Uterus (tissue), 4 donors: Measurements from ENCODE around the gene NRXN3. TPM values are rescaled to one million over a fixed set of nuclear protein-coding genes. Genes with fewer than 3 reads are reported as not detected.

Experiments
- DNase-seq, 2 donors: peaks; one replicate each; pipeline ENCODE4 v3.0.0-alpha.2; 2019 to 2020
- H3K27ac ChIP-seq, 2 donors: fragments of 200-600 bp; sonication (generic); 1 replicate in 1 of 2; 2 replicates in 1 of 2; pipeline ENCODE4 v1.5.1; 2016 to 2018
- H3K27me3 ChIP-seq, 2 donors: fragments of 200-600 bp; sonication (generic); one replicate each; pipeline ENCODE4 v1.5.1; 2018 to 2019; ENCODE audit warnings: control low read depth in 1 of 2
- H3K36me3 ChIP-seq, 2 donors: fragments of 200-600 bp; sonication (generic); one replicate each; pipeline ENCODE4 v1.5.1; 2019; ENCODE audit warnings: control low read depth in 1 of 2
- H3K4me1 ChIP-seq, 2 donors: fragments of 200-600 bp; sonication (generic); one replicate each; pipeline ENCODE4 v1.5.1; 2018 to 2019; ENCODE audit warnings: control low read depth in 1 of 2
- H3K4me3 ChIP-seq, 2 donors: fragments of 200-600 bp; sonication (generic); 1 replicate in 1 of 2; 2 replicates in 1 of 2; pipeline ENCODE4 v1.5.1; 2018 to 2019; ENCODE audit warnings: mild to moderate bottlenecking in 1 of 2
- H3K9me3 ChIP-seq, 2 donors: fragments of 200-600 bp; sonication (generic); one replicate each; pipeline ENCODE4 v1.5.1; 2019; ENCODE audit warnings: control low read depth in 1 of 2
- POLR2A ChIP-seq, 2 donors: fragments of 450-650 bp; IDR thresholded peaks; one replicate each; pipeline ENCODE4 v1.6.1; 2016; ENCODE audit warnings: antibody characterized with exemption in 2 of 2, mild to moderate bottlenecking in 1 of 2, moderate library complexity in 1 of 2
- intact Hi-C: fragments of 100-400 bp; cut with DNase I; formaldehyde crosslinking; loops from one replicate; pipeline ENCODE4 v1.15.1; 2023; ENCODE audit warnings: low total_unique reads
- total RNA-seq, 4 donors: library from RNA; depleted of rRNA in 3 of 4; stranded (reverse); fragments of >200 nt in 3 of 4; gene quantifications; one replicate each; pipeline versions ENCODE4 v1.1.0 to v1.2.4, GENCODE V29; 2014 to 2023
- TF ChIP-seq, protein P1 (sequence below), 4 experiments: fragments of 200-600 bp in 2 of 4; fragments of 450-650 bp in 2 of 4; sonication (generic) in 2 of 4; IDR thresholded peaks; one replicate each; pipeline ENCODE4 v1.5.1; 2016 to 2019; ENCODE audit warnings: antibody characterized with exemption in 4 of 4, mild to moderate bottlenecking in 2 of 4, moderate library complexity in 1 of 4
- donor health status: DM: yes; HTN: yes; CAD: no.

The NRXN3 gene
- total RNA-seq, 4 donors from 2014 or later, result 2.9 to 17.0 (median 4.4) TPM

GRCh38 chr14:79584679-79585078, 1414.5 kb downstream of the NRXN3 start:
- H3K4me1 ChIP-seq, result no peaks in the 10 kb centered on the region
- no peaks in the 10 kb centered on the region for H3K36me3 ChIP-seq
- TF ChIP-seq, protein P1, sequence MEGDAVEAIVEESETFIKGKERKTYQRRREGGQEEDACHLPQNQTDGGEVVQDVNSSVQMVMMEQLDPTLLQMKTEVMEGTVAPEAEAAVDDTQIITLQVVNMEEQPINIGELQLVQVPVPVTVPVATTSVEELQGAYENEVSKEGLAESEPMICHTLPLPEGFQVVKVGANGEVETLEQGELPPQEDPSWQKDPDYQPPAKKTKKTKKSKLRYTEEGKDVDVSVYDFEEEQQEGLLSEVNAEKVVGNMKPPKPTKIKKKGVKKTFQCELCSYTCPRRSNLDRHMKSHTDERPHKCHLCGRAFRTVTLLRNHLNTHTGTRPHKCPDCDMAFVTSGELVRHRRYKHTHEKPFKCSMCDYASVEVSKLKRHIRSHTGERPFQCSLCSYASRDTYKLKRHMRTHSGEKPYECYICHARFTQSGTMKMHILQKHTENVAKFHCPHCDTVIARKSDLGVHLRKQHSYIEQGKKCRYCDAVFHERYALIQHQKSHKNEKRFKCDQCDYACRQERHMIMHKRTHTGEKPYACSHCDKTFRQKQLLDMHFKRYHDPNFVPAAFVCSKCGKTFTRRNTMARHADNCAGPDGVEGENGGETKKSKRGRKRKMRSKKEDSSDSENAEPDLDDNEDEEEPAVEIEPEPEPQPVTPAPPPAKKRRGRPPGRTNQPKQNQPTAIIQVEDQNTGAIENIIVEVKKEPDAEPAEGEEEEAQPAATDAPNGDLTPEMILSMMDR (IDR thresholded peaks at IDR 0.05), result no peak
- no peak for TF ChIP-seq POLR2A (IDR thresholded peaks at IDR 0.05)
- DNase-seq, result no peak
- no peaks in the 10 kb centered on the region for H3K27me3 ChIP-seq
- H3K4me3 ChIP-seq, result no peak overlapping the region
- intact Hi-C loops, result no loop called here
- H3K9me3 ChIP-seq, result no peaks in the 10 kb centered on the region
- H3K27ac ChIP-seq, result no peak overlapping the region

GRCh38 chr14:79585845-79586244, 1415.7 kb downstream of the NRXN3 start:
- Histone ChIP-seq H3K4me1 (no peaks in the 10 kb centered on the region), H3K36me3 (no peaks in the 10 kb centered on the region), H3K27me3 (no peaks in the 10 kb centered on the region), H3K27ac (no peak overlapping the region), H3K9me3 (no peaks in the 10 kb centered on the region), H3K4me3 (no peak overlapping the region)
- no peak for DNase-seq
- intact Hi-C loops, result no loop called here
- TF ChIP-seq, protein P1 (IDR thresholded peaks at IDR 0.05), result no peak

DNA sequence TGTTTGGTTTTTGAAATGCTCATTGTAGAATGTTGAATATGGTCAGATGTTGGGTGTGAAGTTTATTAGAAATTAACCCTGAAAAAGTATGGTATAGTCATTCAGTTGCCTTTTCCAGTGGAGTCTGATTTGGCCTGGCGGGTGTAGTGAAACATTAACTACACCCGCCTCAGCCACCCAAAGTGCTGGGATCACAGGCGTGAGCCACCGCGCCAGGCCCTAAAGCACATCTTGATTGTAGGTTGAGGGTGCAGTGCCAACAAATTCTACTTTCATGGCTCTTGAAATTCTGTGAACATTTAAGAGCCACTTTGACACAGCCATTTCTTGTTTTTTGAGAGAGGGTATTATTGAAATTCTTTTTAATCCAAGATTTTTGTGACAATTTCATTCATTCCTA, 1416.2 kb downstream of the NRXN3 start:
- intact Hi-C loops, result no loop called here
- TF ChIP-seq POLR2A (IDR thresholded peaks at IDR 0.05), result no peak
- TF ChIP-seq, protein P1 (IDR thresholded peaks at IDR 0.05), result no peak
- Histone ChIP-seq H3K4me3 (no peak overlapping the region), H3K4me1 (no peaks in the 10 kb centered on the region), H3K9me3 (no peaks in the 10 kb centered on the region), H3K27me3 (no peaks in the 10 kb centered on the region), H3K36me3 (no peaks in the 10 kb centered on the region), H3K27ac (no peak overlapping the region)
- no peak for DNase-seq

GRCh38 chr14:79586989-79587598, 1416.9 kb downstream of the NRXN3 start:
- DNase-seq, result no peak
- Histone ChIP-seq H3K4me1 (no peaks in the 10 kb centered on the region), H3K4me3 (no peak overlapping the region), H3K27me3 (no peaks in the 10 kb centered on the region), H3K9me3 (no peaks in the 10 kb centered on the region), H3K36me3 (no peaks in the 10 kb centered on the region), H3K27ac (no peak overlapping the region)
- intact Hi-C loops, result no loop called here
- no peak for TF ChIP-seq POLR2A (IDR thresholded peaks at IDR 0.05)
- TF ChIP-seq, protein P1 (IDR thresholded peaks at IDR 0.05), result no peak

GRCh38 chr14:79587875-79588274, 1417.7 kb downstream of the NRXN3 start:
- H3K9me3 ChIP-seq, result no peaks in the 10 kb centered on the region
- H3K27ac ChIP-seq, result no peak overlapping the region
- DNase-seq, result no peak
- H3K4me1 ChIP-seq, result no peaks in the 10 kb centered on the region
- intact Hi-C loops, result no loop called here
- no peak overlapping the region for H3K4me3 ChIP-seq
- TF ChIP-seq POLR2A (IDR thresholded peaks at IDR 0.05), result no peak
- TF ChIP-seq, protein P1 (IDR thresholded peaks at IDR 0.05), result no peak
- no peaks in the 10 kb centered on the region for H3K36me3 ChIP-seq
- no peaks in the 10 kb centered on the region for H3K27me3 ChIP-seq
